WTC11 (cell line): ENCODE data around the gene PRPF31. TPM values are rescaled to one million over a fixed set of nuclear protein-coding genes. Genes with fewer than 3 reads are reported as not detected.

Experiments
- ATAC-seq: fragments of 200-7000 bp; cut with Tn5 transposase; 2 replicates; pipeline ENCODE4 v1.10.0; 2021; ENCODE audit warnings: mild to moderate bottlenecking, moderate library complexity
- CTCF ChIA-PET: fragments of 300-600 bp; sonication (Branson Sonifier 250); formaldehyde crosslinking; loops from one replicate; lab custom pipeline; 2021; ENCODE audit warnings: antibody characterized with exemption; lab: Charles Lee
- POLR2A ChIA-PET: fragments of 350-600 bp; sonication (Branson Sonifier 250); formaldehyde crosslinking; loops from one replicate; lab custom pipeline; 2021; ENCODE audit warnings: antibody characterized with exemption; lab: Charles Lee
- DNase-seq: peaks from one replicate; pipeline ENCODE4 v3.0.0; 2021; ENCODE audit warnings: low spot score
- H3K27ac Mint-ChIP-seq: 2 replicates; pipeline ENCODE4 v1.8.0; 2021; ENCODE audit warnings: mixed read lengths
- H3K27me3 Mint-ChIP-seq: 2 replicates; pipeline ENCODE4 v1.8.0; 2021; ENCODE audit warnings: low read depth, mild to moderate bottlenecking, moderate library complexity, mixed read lengths
- H3K36me3 Mint-ChIP-seq: 2 replicates; pipeline ENCODE4 v1.8.0; 2021; ENCODE audit warnings: mixed read lengths
- H3K4me1 Mint-ChIP-seq: 2 replicates; pipeline ENCODE4 v1.8.0; 2022; ENCODE audit warnings: mixed read lengths
- H3K4me3 Mint-ChIP-seq: 2 replicates; pipeline ENCODE4 v1.8.0; 2021; ENCODE audit warnings: mild to moderate bottlenecking, moderate library complexity, mixed read lengths
- H3K9me3 Mint-ChIP-seq: 2 replicates; pipeline ENCODE4 v1.8.0; 2021; ENCODE audit warnings: mixed read lengths
- CBFB ChIP-seq: sonication (generic); formaldehyde crosslinking; IDR thresholded peaks from 2 replicates; pipeline ENCODE4 v1.8.1; 2022; ENCODE audit warnings: mild to moderate bottlenecking, low read depth, missing genetic modification reagents
- CREB1 ChIP-seq: sonication (generic); formaldehyde crosslinking; IDR thresholded peaks from 2 replicates; pipeline ENCODE4 v1.8.0; 2023; ENCODE audit warnings: mild to moderate bottlenecking, missing genetic modification reagents
- CREM ChIP-seq: sonication (generic); formaldehyde crosslinking; IDR thresholded peaks from 2 replicates; pipeline ENCODE4 v1.8.1; 2022; ENCODE audit warnings: mild to moderate bottlenecking, missing genetic modification reagents, moderate library complexity
- ETV6 ChIP-seq: sonication (generic); formaldehyde crosslinking; IDR thresholded peaks from 2 replicates; pipeline ENCODE4 v1.8.1; 2022; ENCODE audit warnings: mild to moderate bottlenecking, missing genetic modification reagents
- FOXK1 ChIP-seq: sonication (generic); formaldehyde crosslinking; IDR thresholded peaks from 2 replicates; pipeline ENCODE4 v1.8.0; 2022; ENCODE audit warnings: mild to moderate bottlenecking, moderate library complexity, missing genetic modification reagents
- GRHL2 ChIP-seq: fragments of 250-450 bp; sonication (Bioruptor Pico); IDR thresholded peaks from 2 replicates; pipeline ENCODE4 v1.8.0; 2022; ENCODE audit warnings: mild to moderate bottlenecking, moderate library complexity; ENCODE audit not compliant: insufficient replicate concordance, severe bottlenecking
- HMGA2 ChIP-seq: fragments of 250-450 bp; sonication (Bioruptor Pico); IDR thresholded peaks from 2 replicates; pipeline ENCODE4 v1.4.0; 2021; ENCODE audit warnings: mild to moderate bottlenecking, moderate library complexity
- JUN ChIP-seq: sonication (generic); formaldehyde crosslinking; IDR thresholded peaks from 2 replicates; pipeline ENCODE4 v1.8.0; 2023; ENCODE audit warnings: mild to moderate bottlenecking, missing genetic modification reagents
- KAT7 ChIP-seq: sonication (generic); formaldehyde crosslinking; IDR thresholded peaks from 2 replicates; pipeline ENCODE4 v1.8.1; 2023; ENCODE audit warnings: missing genetic modification reagents, mild to moderate bottlenecking, borderline replicate concordance
- NFATC4 ChIP-seq: fragments of 250-450 bp; sonication (Bioruptor Pico); IDR thresholded peaks from 2 replicates; pipeline ENCODE4 v1.9.0; 2021; ENCODE audit warnings: mild to moderate bottlenecking
- SMAD3 ChIP-seq: sonication (generic); formaldehyde crosslinking; IDR thresholded peaks from 2 replicates; pipeline ENCODE4 v1.8.0; 2022; ENCODE audit warnings: missing genetic modification reagents, mild to moderate bottlenecking, borderline replicate concordance
- SMAD4 ChIP-seq: sonication (generic); formaldehyde crosslinking; IDR thresholded peaks from 2 replicates; pipeline ENCODE4 v1.8.0; 2022; ENCODE audit warnings: mild to moderate bottlenecking, missing genetic modification reagents
- TEAD1 ChIP-seq: sonication (generic); formaldehyde crosslinking; IDR thresholded peaks from 2 replicates; pipeline ENCODE4 v1.8.0; 2022; ENCODE audit warnings: mild to moderate bottlenecking, missing genetic modification reagents
- ZBTB21 ChIP-seq: sonication (generic); formaldehyde crosslinking; IDR thresholded peaks from 2 replicates; pipeline ENCODE4 v1.8.1; 2023; ENCODE audit warnings: mild to moderate bottlenecking, missing genetic modification reagents, borderline replicate concordance
- ZNF219 ChIP-seq: sonication (generic); formaldehyde crosslinking; IDR thresholded peaks from 2 replicates; pipeline ENCODE4 v1.8.0; 2023; ENCODE audit warnings: missing genetic modification reagents, mild to moderate bottlenecking, borderline replicate concordance
- ZNF416 ChIP-seq: fragments of 250-450 bp; sonication (Bioruptor Pico); IDR thresholded peaks from 2 replicates; pipeline ENCODE4 v1.9.0; 2021; ENCODE audit warnings: mild to moderate bottlenecking, inconsistent platforms
- total RNA-seq: library from RNA; stranded (reverse); gene quantifications from 3 replicates; pipeline ENCODE4 v1.2.3, GENCODE V29; 2021
- TF ChIP-seq, protein P1 (sequence below): sonication (generic); formaldehyde crosslinking; IDR thresholded peaks from 2 replicates; pipeline ENCODE4 v1.8.0; 2022; ENCODE audit warnings: mild to moderate bottlenecking, missing genetic modification reagents
- TF ChIP-seq, protein P2 (sequence below): fragments of 250-450 bp; sonication (Bioruptor Pico); IDR thresholded peaks from 2 replicates; pipeline ENCODE4 v1.8.0; 2021; ENCODE audit warnings: mild to moderate bottlenecking
- TF ChIP-seq, protein P3 (sequence below): sonication (generic); formaldehyde crosslinking; IDR thresholded peaks from 2 replicates; pipeline ENCODE4 v1.8.0; 2022; ENCODE audit warnings: mild to moderate bottlenecking, missing genetic modification reagents
- TF ChIP-seq, protein P4 (sequence below): sonication (generic); formaldehyde crosslinking; IDR thresholded peaks from 2 replicates; pipeline ENCODE4 v1.8.1; 2022; ENCODE audit warnings: low read depth, missing genetic modification reagents, borderline replicate concordance
- TF ChIP-seq, protein P5 (sequence below): sonication (generic); formaldehyde crosslinking; IDR thresholded peaks from 2 replicates; pipeline ENCODE4 v1.8.1; 2023; ENCODE audit warnings: mild to moderate bottlenecking, moderate library complexity, missing genetic modification reagents
- TF ChIP-seq, protein P6 (sequence below): fragments of 250-450 bp; sonication (Bioruptor Pico); IDR thresholded peaks from 2 replicates; pipeline ENCODE4 v1.9.0; 2021; ENCODE audit warnings: mild to moderate bottlenecking
- TF ChIP-seq, protein P7 (sequence below): fragments of 200-600 bp; IDR thresholded peaks from 2 replicates; pipeline ENCODE4 v1.8.0; 2022; ENCODE audit warnings: antibody characterized with exemption

Gene PRPF31
- total RNA-seq, 1 experiment from 2014 or later: 92.8 TPM

DNA sequence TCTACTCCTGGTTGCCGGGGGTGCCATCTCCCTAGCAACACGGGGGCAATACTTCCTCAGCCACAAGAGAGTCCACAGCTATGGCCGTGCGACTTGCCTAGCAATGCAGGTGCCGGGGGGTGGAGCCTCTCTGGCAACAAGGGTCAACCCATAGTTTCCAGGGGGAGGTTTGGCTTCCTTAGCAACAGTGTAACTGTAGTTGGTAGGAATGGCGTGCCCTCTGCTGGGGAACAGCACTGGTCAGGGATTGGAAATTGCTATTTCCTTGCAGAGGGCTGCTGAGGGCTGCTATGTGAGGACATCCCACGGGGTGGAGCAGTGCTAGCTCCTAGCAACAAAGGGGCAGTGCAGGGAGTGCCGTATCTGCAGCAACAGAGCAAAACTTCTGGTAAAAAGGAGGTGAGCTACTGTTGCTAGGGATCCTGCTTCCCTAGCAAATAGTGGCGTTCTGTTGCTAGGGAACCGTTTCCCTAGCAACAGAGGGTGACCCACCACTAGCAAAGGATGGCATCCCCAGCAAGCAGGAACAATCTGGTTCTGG is 64.4 kb downstream of the PRPF31 start (continued):
- TF ChIP-seq ZNF219 (CRISPR knock-in tag) (no peak), ZBTB21 (0 out of 2 replicates have a peak, but pooled peaks have one; percentile 24), SMAD4 (CRISPR knock-in tag) (no peak), SMAD3 (CRISPR knock-in tag) (no peak), CREB1 (CRISPR knock-in tag) (no peak), CREM (no peak), ETV6 (CRISPR knock-in tag) (0 out of 2 replicates have a peak, but pooled peaks have one; percentile 40)
- TF ChIP-seq, protein P1, sequence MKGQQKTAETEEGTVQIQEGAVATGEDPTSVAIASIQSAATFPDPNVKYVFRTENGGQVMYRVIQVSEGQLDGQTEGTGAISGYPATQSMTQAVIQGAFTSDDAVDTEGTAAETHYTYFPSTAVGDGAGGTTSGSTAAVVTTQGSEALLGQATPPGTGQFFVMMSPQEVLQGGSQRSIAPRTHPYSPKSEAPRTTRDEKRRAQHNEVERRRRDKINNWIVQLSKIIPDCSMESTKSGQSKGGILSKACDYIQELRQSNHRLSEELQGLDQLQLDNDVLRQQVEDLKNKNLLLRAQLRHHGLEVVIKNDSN: no peak
- TF ChIP-seq, protein P2, sequence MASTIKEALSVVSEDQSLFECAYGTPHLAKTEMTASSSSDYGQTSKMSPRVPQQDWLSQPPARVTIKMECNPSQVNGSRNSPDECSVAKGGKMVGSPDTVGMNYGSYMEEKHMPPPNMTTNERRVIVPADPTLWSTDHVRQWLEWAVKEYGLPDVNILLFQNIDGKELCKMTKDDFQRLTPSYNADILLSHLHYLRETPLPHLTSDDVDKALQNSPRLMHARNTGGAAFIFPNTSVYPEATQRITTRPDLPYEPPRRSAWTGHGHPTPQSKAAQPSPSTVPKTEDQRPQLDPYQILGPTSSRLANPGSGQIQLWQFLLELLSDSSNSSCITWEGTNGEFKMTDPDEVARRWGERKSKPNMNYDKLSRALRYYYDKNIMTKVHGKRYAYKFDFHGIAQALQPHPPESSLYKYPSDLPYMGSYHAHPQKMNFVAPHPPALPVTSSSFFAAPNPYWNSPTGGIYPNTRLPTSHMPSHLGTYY: no peak

DNA sequence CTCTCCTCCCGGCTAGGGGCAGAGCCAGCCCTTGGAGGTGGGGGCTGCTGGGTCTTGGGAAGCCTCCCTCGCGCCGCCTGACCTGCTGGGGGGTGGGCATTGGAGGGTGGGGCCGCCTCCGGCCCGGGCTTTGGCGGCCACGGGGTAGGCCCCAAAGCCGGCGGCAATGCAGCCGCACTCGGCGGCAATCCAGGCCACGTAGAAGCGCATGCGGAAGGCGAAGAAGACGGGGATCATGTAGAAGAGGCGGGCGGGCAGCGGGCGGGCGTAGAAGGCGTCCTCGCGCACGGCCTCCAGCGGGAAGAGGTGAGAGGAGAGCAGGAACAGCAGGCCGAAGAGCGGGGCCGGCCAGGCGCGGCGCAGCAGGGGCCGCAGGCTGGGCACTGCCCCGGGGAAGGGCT is 65.1 kb downstream of the PRPF31 start:
- POLR2A ChIA-PET: interaction anchor here (1.0 to 1.3 kb wide), 3 partner anchors 9 to 136 kb away, joined by 4 to 13 read pairs (median 5); partner anchors contain the start of gene MBOAT7
- Mint-ChIP-seq H3K4me3 (no peak overlapping the region), H3K36me3 (peaks cover 28% of the 10 kb centered on the region)
- TF ChIP-seq CBFB (no peak), GRHL2 (CRISPR knock-in tag) (no peak), CREB1 (CRISPR knock-in tag) (no peak), NFATC4 (CRISPR knock-in tag) (no peak), HMGA2 (no peak), ZNF416 (CRISPR knock-in tag) (no peak), TEAD1 (CRISPR knock-in tag) (no peak), FOXK1 (CRISPR knock-in tag) (no peak), SMAD3 (CRISPR knock-in tag) (no peak), KAT7 (CRISPR knock-in tag) (no peak), JUN (no peak)
- TF ChIP-seq, protein P3, sequence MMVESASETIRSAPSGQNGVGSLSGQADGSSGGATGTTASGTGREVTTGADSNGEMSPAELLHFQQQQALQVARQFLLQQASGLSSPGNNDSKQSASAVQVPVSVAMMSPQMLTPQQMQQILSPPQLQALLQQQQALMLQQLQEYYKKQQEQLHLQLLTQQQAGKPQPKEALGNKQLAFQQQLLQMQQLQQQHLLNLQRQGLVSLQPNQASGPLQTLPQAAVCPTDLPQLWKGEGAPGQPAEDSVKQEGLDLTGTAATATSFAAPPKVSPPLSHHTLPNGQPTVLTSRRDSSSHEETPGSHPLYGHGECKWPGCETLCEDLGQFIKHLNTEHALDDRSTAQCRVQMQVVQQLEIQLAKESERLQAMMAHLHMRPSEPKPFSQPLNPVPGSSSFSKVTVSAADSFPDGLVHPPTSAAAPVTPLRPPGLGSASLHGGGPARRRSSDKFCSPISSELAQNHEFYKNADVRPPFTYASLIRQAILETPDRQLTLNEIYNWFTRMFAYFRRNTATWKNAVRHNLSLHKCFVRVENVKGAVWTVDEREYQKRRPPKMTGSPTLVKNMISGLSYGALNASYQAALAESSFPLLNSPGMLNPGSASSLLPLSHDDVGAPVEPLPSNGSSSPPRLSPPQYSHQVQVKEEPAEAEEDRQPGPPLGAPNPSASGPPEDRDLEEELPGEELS (CRISPR knock-in tag): no peak
- TF ChIP-seq, protein P4, sequence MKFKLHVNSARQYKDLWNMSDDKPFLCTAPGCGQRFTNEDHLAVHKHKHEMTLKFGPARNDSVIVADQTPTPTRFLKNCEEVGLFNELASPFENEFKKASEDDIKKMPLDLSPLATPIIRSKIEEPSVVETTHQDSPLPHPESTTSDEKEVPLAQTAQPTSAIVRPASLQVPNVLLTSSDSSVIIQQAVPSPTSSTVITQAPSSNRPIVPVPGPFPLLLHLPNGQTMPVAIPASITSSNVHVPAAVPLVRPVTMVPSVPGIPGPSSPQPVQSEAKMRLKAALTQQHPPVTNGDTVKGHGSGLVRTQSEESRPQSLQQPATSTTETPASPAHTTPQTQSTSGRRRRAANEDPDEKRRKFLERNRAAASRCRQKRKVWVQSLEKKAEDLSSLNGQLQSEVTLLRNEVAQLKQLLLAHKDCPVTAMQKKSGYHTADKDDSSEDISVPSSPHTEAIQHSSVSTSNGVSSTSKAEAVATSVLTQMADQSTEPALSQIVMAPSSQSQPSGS (CRISPR knock-in tag): no peak
- TF ChIP-seq, protein P2: no peak
- TF ChIP-seq, protein P5, sequence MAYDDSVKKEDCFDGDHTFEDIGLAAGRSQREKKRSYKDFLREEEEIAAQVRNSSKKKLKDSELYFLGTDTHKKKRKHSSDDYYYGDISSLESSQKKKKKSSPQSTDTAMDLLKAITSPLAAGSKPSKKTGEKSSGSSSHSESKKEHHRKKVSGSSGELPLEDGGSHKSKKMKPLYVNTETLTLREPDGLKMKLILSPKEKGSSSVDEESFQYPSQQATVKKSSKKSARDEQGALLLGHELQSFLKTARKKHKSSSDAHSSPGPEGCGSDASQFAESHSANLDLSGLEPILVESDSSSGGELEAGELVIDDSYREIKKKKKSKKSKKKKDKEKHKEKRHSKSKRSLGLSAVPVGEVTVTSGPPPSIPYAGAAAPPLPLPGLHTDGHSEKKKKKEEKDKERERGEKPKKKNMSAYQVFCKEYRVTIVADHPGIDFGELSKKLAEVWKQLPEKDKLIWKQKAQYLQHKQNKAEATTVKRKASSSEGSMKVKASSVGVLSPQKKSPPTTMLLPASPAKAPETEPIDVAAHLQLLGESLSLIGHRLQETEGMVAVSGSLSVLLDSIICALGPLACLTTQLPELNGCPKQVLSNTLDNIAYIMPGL: no peak
- TF ChIP-seq, protein P6, sequence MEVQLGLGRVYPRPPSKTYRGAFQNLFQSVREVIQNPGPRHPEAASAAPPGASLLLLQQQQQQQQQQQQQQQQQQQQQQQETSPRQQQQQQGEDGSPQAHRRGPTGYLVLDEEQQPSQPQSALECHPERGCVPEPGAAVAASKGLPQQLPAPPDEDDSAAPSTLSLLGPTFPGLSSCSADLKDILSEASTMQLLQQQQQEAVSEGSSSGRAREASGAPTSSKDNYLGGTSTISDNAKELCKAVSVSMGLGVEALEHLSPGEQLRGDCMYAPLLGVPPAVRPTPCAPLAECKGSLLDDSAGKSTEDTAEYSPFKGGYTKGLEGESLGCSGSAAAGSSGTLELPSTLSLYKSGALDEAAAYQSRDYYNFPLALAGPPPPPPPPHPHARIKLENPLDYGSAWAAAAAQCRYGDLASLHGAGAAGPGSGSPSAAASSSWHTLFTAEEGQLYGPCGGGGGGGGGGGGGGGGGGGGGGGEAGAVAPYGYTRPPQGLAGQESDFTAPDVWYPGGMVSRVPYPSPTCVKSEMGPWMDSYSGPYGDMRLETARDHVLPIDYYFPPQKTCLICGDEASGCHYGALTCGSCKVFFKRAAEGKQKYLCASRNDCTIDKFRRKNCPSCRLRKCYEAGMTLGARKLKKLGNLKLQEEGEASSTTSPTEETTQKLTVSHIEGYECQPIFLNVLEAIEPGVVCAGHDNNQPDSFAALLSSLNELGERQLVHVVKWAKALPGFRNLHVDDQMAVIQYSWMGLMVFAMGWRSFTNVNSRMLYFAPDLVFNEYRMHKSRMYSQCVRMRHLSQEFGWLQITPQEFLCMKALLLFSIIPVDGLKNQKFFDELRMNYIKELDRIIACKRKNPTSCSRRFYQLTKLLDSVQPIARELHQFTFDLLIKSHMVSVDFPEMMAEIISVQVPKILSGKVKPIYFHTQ (CRISPR knock-in tag): no peak
- TF ChIP-seq, protein P7, sequence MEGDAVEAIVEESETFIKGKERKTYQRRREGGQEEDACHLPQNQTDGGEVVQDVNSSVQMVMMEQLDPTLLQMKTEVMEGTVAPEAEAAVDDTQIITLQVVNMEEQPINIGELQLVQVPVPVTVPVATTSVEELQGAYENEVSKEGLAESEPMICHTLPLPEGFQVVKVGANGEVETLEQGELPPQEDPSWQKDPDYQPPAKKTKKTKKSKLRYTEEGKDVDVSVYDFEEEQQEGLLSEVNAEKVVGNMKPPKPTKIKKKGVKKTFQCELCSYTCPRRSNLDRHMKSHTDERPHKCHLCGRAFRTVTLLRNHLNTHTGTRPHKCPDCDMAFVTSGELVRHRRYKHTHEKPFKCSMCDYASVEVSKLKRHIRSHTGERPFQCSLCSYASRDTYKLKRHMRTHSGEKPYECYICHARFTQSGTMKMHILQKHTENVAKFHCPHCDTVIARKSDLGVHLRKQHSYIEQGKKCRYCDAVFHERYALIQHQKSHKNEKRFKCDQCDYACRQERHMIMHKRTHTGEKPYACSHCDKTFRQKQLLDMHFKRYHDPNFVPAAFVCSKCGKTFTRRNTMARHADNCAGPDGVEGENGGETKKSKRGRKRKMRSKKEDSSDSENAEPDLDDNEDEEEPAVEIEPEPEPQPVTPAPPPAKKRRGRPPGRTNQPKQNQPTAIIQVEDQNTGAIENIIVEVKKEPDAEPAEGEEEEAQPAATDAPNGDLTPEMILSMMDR: no peak

More for the DNA sequence above, 65.1 kb downstream of the PRPF31 start:
- no peaks in the 10 kb centered on the region for H3K9me3 Mint-ChIP-seq
- no peak for ATAC-seq
- DNase-seq: no peak
- no peaks in the 10 kb centered on the region for H3K27me3 Mint-ChIP-seq
- no peak overlapping the region for H3K27ac Mint-ChIP-seq
- CTCF ChIA-PET: interaction anchor here (0.7 to 2.3 kb wide), 15 partner anchors 9 to 259 kb away, joined by 3 to 84 read pairs (median 5); partner anchors contain the start of genes CNOT3, MBOAT7, TSEN34 and TTYH1
- H3K4me1 Mint-ChIP-seq: peaks cover 17% of the 10 kb centered on the region
